Mucosa of descending colon (tissue), 3 donors: ENCODE data around the gene TOR1B. TPM values are rescaled to one million over a fixed set of nuclear protein-coding genes. Genes with fewer than 3 reads are reported as not detected.

Experiments used
- ATAC-seq: fragments of 200-7000 bp; cut with Tn5 transposase; one replicate; pipeline ENCODE4 v1.9.1; 2020; ENCODE audit warnings: mild to moderate bottlenecking, moderate library complexity
- DNase-seq, 3 donors: peaks; one replicate each; pipeline ENCODE4 v3.0.0-alpha.2; 2020
- H3K36me3 ChIP-seq: fragments of 200-600 bp; one replicate; pipeline ENCODE4 v1.8.0; 2021; ENCODE audit warnings: low read depth, mild to moderate bottlenecking
- H3K4me1 ChIP-seq: fragments of 200-600 bp; one replicate; pipeline ENCODE4 v1.8.0; 2021; ENCODE audit warnings: low read depth, mild to moderate bottlenecking
- H3K4me3 ChIP-seq: fragments of 200-600 bp; one replicate; pipeline ENCODE4 v1.8.0; 2021; ENCODE audit warnings: mild to moderate bottlenecking
- H3K9me3 ChIP-seq: fragments of 200-600 bp; one replicate; pipeline ENCODE4 v1.8.0; 2021; ENCODE audit warnings: mild to moderate bottlenecking
- CTCF ChIP-seq: fragments of 200-600 bp; IDR thresholded peaks from one replicate; pipeline ENCODE4 v1.8.0; 2022; ENCODE audit warnings: antibody characterized with exemption, mild to moderate bottlenecking
- intact Hi-C, 2 donors: fragments of 100-400 bp; cut with DNase I in 1 of 2; cut with micrococcal nuclease in 1 of 2; formaldehyde crosslinking; loops; one replicate each; pipeline versions ENCODE4 v1.11.0 to v1.11.1; 2022; cut with DNase I, micrococcal nuclease
- total RNA-seq, 3 donors: library from RNA; stranded (reverse); fragmentation: NEBNext Ultra II Directional in 2 of 3; extraction: Animal tissue kit (Norgen Biotek cat#: 25700) in 2 of 3; gene quantifications; one replicate each; pipeline versions ENCODE4 v1.2.1 to v1.2.4, GENCODE V29; 2021 to 2023
- donor health status: DM: no; HTN: no; CAD: no; lungs with moderate emphysema.
- donor health status: DM: no; HTN: no; CAD: no.
- donor health status: DM: no; HTN: yes; CAD: no.

Gene TOR1B
- total RNA-seq, 3 donors from 2014 or later: 37.3 to 63.5 (median 49.2) TPM

- intact Hi-C loops: no loop called here
- peaks cover 12% of the 10 kb centered on the region for H3K4me1 ChIP-seq
- TF ChIP-seq CTCF: no peak
- ATAC-seq (no peak), DNase-seq (no peak)
- H3K36me3 ChIP-seq: no peaks in the 10 kb centered on the region
- H3K9me3 ChIP-seq: no peaks in the 10 kb centered on the region
- no peak overlapping the region for H3K4me3 ChIP-seq
Observed at GRCh38 chr9:129841071-129841470, 38.1 kb downstream of the TOR1B start.

GRCh38 chr9:129845373-129845772 lies 42.4 kb downstream of the TOR1B start:
- intact Hi-C loops: no loop called here
- TF ChIP-seq CTCF: no peak

GRCh38 chr9:129848712-129849441 lies 45.9 kb downstream of the TOR1B start:
- Histone ChIP-seq H3K4me1 (no peaks in the 10 kb centered on the region), H3K36me3 (no peaks in the 10 kb centered on the region), H3K4me3 (no peak overlapping the region), H3K9me3 (no peaks in the 10 kb centered on the region)
- no peak for TF ChIP-seq CTCF
- intact Hi-C loops: no loop called here
- DNase-seq (no peak), ATAC-seq (no peak)

More at GRCh38 chr9:129845373-129845772, 42.4 kb downstream of the TOR1B start:
- no peak overlapping the region for H3K4me3 ChIP-seq
- H3K36me3 ChIP-seq: no peaks in the 10 kb centered on the region
- H3K9me3 ChIP-seq: no peaks in the 10 kb centered on the region
- no peak for DNase-seq
- H3K4me1 ChIP-seq: no peaks in the 10 kb centered on the region
- no peak for ATAC-seq

- H3K36me3 ChIP-seq: no peaks in the 10 kb centered on the region
- H3K9me3 ChIP-seq: no peaks in the 10 kb centered on the region
- no peak for TF ChIP-seq CTCF
- H3K4me3 ChIP-seq: no peak overlapping the region
- ATAC-seq: no peak
- no peak for DNase-seq
- intact Hi-C loops: no loop called here
- no peaks in the 10 kb centered on the region for H3K4me1 ChIP-seq
Observed at GRCh38 chr9:129849901-129850300, 46.9 kb downstream of the TOR1B start.

GRCh38 chr9:129850821-129851550 lies 48.0 kb downstream of the TOR1B start:
- DNase-seq: no peak
- H3K36me3 ChIP-seq: no peaks in the 10 kb centered on the region
- ATAC-seq: no peak
- no peaks in the 10 kb centered on the region for H3K4me1 ChIP-seq
- H3K9me3 ChIP-seq: no peaks in the 10 kb centered on the region
- no peak overlapping the region for H3K4me3 ChIP-seq
- intact Hi-C loops: no loop called here
- no peak for TF ChIP-seq CTCF
